ENCODE measurements around the gene SLC6A19. TPM values are rescaled to one million over a fixed set of nuclear protein-coding genes. Genes with fewer than 3 reads are reported as not detected.

SLC6A19 gene
- total RNA-seq, 2 experiments from 2014 or later = not detected

DNA sequence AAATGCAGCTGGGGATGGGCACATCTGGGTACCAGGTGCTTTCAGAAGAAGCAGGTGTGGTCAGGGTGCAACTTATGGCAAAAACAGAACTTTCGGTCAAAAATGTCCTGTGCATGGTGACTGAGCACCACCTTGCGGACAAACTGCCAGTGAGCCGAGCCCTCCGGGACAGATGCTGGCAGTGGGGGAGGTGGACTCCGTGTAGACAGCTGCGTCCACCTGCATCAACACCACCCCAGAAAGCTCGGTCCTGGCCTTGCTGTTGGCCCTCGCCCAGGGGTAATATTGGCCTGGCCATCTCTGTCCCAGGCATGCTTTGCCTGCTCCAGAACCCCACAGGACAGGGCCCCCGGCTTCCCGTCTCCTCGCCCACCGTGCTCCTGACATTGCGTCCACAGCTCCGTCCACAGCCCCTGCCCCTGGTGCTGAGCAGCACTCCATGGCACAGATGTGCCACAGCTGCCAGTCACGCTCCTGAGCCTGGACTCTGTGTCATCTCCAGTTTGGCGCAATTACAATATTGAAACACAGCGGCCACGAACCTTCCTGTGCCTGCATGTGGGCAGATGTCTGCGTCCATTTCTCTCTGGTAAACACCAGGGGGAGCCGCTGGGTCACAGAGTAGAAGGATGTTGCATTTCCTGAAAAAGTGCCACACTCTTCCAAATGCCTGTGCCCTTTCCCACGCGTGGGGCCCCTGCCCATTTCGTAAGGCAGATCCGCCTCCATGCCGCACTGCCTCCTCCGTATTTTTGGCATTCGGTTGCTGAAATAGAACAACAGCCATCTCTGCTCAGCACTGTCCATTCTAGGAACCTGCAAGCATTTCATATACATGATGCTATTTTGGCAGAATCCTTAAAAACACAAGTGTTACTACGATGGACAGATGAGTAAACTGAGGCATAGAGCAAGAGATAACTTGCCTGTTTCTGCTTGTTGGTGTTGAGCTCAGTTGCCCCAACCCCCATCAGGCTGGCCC, 33.4 kb upstream of the SLC6A19 start:
- POLR2A ChIA-PET = no interaction called here
- Mint-ChIP-seq H3K4me3 (peak overlapping the region; percentile 38), H3K27me3 (peaks cover 10% of the 10 kb centered on the region), H3K9me3 (ENCODE audit: low read depth) (no peaks in the 10 kb centered on the region), H3K36me3 (ENCODE audit: low read depth) (no peaks in the 10 kb centered on the region), H3K4me1 (peaks cover 8% of the 10 kb centered on the region), H3K27ac (no peak overlapping the region)
- peak; percentile 85 for ATAC-seq
- DNase-seq = peak; percentile 80
- CTCF ChIA-PET = interaction anchor here (0.5 to 0.6 kb wide), 4 partner anchors 19 to 815 kb away, joined by 3 to 7 read pairs (median 4); no protein-coding TSS in a partner anchor
- intact Hi-C loops (cut with DNase I, micrococcal nuclease) = loop anchor here (1.0 kb wide), 3 partner anchors 300 to 477 kb away; no protein-coding TSS in a partner anchor

DNA sequence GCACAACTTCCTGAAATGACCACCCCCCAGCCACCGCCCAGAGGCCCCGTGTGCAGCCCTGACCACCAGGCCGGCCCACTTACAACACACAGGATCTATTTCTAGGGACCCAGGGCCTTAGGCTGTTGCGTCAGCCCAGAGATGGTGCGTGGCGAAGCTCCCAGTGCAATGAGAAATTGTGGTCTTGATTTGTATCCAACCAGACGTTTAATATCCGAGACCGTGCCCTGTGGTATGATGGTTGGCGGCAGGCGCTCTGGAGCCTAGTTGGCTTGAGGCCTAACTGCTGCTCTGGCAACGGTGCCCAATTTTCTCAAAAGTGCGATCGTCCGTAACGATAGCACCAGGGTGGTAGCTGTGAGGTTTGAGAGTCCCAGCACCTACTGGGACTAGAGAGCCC, 32.6 kb upstream of the SLC6A19 start:
- POLR2A ChIA-PET = no interaction called here

DNA sequence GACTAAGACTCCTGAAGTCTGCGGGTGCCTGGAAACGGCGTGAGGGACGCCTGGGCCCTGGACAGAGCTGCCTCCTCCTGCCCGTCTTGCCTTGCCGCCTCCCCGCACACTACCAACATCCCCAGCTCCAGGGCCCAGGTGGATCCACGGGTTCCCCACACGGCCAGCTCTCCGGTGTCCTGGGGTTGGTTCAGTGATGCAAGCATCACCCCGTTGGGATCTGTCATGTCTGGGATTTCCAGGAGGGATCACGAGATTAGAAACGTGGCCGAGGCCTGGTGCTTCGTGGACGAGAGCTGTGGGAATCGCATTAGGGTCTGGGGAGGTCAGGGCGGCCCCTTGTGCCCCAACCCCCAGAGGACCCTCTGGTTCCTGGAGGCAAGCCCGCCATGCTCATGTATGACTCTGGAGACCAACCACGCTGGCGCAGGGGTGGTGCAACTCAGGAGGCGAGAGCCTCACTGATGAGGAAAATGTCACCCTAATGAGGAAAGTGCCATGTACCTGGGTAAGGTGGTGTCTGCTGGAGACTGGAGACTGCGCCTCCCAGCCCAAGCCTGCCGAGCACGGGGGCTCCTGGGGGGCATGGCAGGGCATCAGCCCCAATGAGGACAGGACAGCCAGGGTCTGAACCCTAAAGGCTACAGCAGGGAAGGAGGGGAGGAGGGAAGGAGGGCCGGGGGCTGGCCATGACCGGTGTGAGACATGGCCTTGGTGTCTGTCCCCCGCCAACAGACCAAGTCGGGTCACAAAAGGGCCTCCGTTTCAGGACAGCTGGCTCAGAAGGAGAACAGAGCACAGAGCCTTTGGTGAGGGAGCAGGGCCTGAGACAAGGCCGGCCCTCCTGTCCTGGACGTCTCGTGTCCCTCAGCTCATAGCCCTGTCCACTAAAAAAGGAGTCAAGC, 31.9 kb upstream of the SLC6A19 start:
- intact Hi-C loops (cut with DNase I, micrococcal nuclease) = loop anchor here in 1 of 2 experiments (5.0 kb wide), 1 partner anchor 178 kb away; the partner anchor contains the start of gene CLPTM1L
- peaks cover 8% of the 10 kb centered on the region for H3K4me1 Mint-ChIP-seq
- DNase-seq = no peak
- H3K4me3 Mint-ChIP-seq = no peak overlapping the region
- POLR2A ChIA-PET = no interaction called here
- no peaks in the 10 kb centered on the region for H3K36me3 Mint-ChIP-seq (ENCODE audit: low read depth)
- H3K27ac Mint-ChIP-seq = no peak overlapping the region
- peaks cover 8% of the 10 kb centered on the region for H3K27me3 Mint-ChIP-seq
- no peak for ATAC-seq
- CTCF ChIA-PET = interaction anchor here (0.7 to 2.1 kb wide), 3 partner anchors 19 to 635 kb away, joined by 3 to 8 read pairs (median 3); no protein-coding TSS in a partner anchor
- no peaks in the 10 kb centered on the region for H3K9me3 Mint-ChIP-seq (ENCODE audit: low read depth)

More for the DNA sequence above, 32.6 kb upstream of the SLC6A19 start:
- peaks cover 8% of the 10 kb centered on the region for H3K4me1 Mint-ChIP-seq
- H3K27ac Mint-ChIP-seq = no peak overlapping the region
- no peaks in the 10 kb centered on the region for H3K36me3 Mint-ChIP-seq (ENCODE audit: low read depth)
- CTCF ChIA-PET = interaction anchor here (0.7 to 2.1 kb wide), 2 partner anchors 477 to 636 kb away, joined by 3 to 8 read pairs; no protein-coding TSS in a partner anchor
- ATAC-seq = no peak
- intact Hi-C loops (cut with DNase I, micrococcal nuclease) = loop anchor here (1.0 kb wide), 3 partner anchors 300 to 477 kb away; no protein-coding TSS in a partner anchor
- no peak for DNase-seq
- peaks cover 10% of the 10 kb centered on the region for H3K27me3 Mint-ChIP-seq
- no peaks in the 10 kb centered on the region for H3K9me3 Mint-ChIP-seq (ENCODE audit: low read depth)
- H3K4me3 Mint-ChIP-seq = no peak overlapping the region

DNA sequence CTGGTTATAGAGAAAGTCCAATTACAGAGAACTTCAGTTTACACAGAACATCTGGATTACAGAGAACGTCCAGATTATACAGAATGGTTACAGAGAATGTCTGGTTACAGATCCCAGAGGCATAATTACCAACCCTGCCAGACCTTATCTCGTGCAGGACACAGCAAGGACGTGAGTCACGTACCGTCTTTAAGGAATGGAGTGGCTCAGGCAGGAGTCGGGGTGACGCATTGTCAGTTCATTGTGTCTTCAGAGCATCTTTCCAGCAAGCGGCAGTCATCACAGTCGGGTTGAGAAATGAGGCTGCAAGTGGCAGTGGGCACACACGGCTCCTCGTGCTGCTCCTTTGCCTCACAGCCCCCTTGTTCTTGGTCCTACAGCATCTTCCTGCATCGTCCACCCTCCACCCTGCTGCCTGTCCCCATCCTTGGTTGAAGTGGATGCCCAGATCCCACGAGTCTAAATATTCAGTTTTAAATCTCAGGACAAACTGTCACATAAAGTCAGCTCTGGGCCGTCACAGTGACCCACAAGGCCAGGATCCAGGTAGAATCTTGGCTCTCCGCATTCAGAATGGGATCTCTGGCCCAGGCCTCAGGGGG, 30.0 kb upstream of the SLC6A19 start:
- CTCF ChIA-PET = no interaction called here
- intact Hi-C loops (cut with DNase I, micrococcal nuclease) = loop anchor here in 1 of 2 experiments (5.0 kb wide), 1 partner anchor 176 kb away; the partner anchor contains the start of gene CLPTM1L

DNA sequence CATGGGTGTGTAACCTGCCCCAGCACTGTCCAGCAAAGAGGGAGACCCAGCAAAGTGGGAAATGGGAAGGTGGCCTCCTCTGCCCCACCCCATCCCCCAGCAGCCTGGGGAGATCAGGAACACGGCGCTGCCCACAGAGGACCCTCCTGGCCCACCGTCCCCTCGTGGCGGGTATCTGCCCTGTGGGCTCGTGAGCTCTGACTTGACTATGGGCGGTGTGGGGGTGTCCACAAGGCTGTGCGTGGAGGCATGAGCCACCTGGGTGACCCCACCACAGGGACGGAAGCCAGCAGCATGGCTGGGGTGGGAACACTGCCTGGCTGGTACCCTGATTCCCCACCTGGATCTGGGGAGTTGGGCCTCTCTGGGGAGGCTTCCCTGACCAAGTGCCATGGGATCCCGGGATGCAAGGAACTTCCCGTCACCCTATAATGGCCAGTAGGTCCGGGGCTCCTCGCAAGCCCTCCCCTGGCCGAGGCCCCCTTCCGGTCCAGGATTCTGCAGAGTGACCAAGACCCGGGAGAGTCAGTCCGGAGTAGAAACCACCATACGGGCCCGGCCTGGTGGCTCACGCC, 29.3 kb upstream of the SLC6A19 start:
- Mint-ChIP-seq H3K4me3 (no peak overlapping the region), H3K9me3 (ENCODE audit: low read depth) (no peaks in the 10 kb centered on the region), H3K27me3 (peaks cover 2% of the 10 kb centered on the region), H3K36me3 (ENCODE audit: low read depth) (no peaks in the 10 kb centered on the region), H3K27ac (no peak overlapping the region), H3K4me1 (peaks cover 8% of the 10 kb centered on the region)
- intact Hi-C loops (cut with DNase I, micrococcal nuclease) = loop anchor here in 1 of 2 experiments (5.0 kb wide), 1 partner anchor 175 kb away; the partner anchor contains the start of gene CLPTM1L
- ChIA-PET CTCF (interaction anchor here (0.7 to 1.4 kb wide), 4 partner anchors 9 to 171 kb away, joined by 3 to 6 read pairs (median 4); no protein-coding TSS in a partner anchor), POLR2A (no interaction called here)
- ATAC-seq = no peak
- DNase-seq = no peak

More for the DNA sequence above, 30.0 kb upstream of the SLC6A19 start:
- no peak for ATAC-seq
- Mint-ChIP-seq H3K4me3 (no peak overlapping the region), H3K36me3 (ENCODE audit: low read depth) (no peaks in the 10 kb centered on the region), H3K9me3 (ENCODE audit: low read depth) (no peaks in the 10 kb centered on the region), H3K27me3 (peaks cover 6% of the 10 kb centered on the region), H3K4me1 (peaks cover 8% of the 10 kb centered on the region), H3K27ac (no peak overlapping the region)
- POLR2A ChIA-PET = no interaction called here
- no peak for DNase-seq

DNA sequence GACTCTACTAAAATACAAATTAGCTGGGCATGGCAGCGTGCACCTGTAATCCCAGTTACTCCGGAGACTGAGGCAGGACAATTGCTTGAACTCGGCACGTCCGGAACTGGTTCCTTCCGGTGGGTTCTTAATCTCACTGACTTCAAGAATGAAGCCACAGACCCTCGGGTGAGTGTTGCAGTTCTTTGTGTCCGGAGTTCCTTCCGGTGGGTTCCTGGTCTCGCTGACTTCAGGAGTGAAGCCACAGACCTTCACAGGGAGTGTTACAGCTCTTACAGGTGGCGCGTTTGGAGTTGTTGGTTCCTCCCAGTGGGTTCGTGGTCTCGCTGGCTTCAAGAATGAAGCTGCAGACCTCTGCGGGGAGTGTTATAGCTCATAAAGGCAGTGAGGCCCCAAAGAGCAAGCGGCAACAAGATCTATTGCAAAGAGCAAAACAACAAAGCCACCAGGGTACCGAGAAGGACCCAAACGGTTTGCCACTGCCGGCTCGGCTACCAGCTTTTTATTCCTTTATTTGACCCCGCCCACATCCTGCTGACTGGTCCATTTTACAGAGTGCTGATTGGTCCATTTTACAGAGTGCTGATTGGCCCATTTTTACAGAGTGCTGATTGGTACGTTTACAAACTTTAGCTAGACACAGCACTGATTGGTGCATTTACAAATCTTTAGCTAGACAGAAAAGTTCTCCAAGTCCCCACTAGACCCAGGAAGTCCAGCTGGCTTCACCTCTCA, 28.6 kb upstream of the SLC6A19 start:
- Mint-ChIP-seq H3K4me3 (no peak overlapping the region), H3K27ac (no peak overlapping the region), H3K9me3 (ENCODE audit: low read depth) (no peaks in the 10 kb centered on the region), H3K36me3 (ENCODE audit: low read depth) (no peaks in the 10 kb centered on the region), H3K27me3 (peaks cover 2% of the 10 kb centered on the region), H3K4me1 (peaks cover 5% of the 10 kb centered on the region)
- DNase-seq = peak; percentile 47
- peak; percentile 21 for ATAC-seq
- ChIA-PET POLR2A (interaction anchor here (0.6 kb wide), 1 partner anchor 76 kb away, joined by 3 read pairs; no protein-coding TSS in a partner anchor), CTCF (interaction anchor here (0.6 to 1.4 kb wide), 9 partner anchors 10 to 472 kb away, joined by 3 to 6 read pairs (median 3); no protein-coding TSS in a partner anchor)
- intact Hi-C loops (cut with DNase I, micrococcal nuclease) = loop anchor here in 1 of 2 experiments (5.0 kb wide), 1 partner anchor 174 kb away; the partner anchor contains the start of gene CLPTM1L

DNA sequence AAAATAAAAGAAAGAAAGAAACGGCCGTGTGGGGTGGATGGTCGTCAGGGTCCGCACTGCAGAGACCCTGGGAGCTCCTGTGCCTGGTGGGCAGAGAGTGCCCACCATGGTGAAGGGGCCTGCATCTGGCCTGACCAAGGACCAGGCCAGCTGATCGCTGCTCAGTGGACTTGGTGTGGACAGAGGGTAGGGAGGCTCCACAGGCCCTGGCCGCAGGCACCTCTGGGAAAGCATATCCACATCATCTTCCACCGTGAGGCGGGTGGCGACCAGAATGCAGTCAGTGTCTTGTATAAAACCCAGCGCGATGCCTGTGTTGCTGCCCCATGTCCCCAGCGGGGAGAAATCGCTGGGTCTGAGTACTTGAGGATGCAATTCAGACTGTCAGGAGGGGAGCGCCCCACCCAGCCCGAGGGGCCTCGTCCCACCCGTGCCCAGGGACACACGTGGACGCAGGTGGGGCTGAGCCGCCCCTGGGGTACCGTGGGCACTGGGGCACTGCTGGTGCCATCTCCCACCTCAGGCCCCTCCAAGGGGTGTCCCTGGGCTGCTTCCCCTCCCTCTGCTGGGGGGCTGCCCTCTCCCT, 27.8 kb upstream of the SLC6A19 start:
- no peak overlapping the region for H3K27ac Mint-ChIP-seq
- intact Hi-C loops (cut with DNase I, micrococcal nuclease) = loop anchor here (1.0 to 5.0 kb wide), 3 partner anchors 174 to 251 kb away; partner anchors contain the start of gene CLPTM1L (in 1 of the 2)
- H3K4me3 Mint-ChIP-seq = no peak overlapping the region
- CTCF ChIA-PET = interaction anchor here (0.6 to 1.7 kb wide), 16 partner anchors 9 to 978 kb away, joined by 3 to 9 read pairs (median 4); no protein-coding TSS in a partner anchor
- no peak for DNase-seq
- POLR2A ChIA-PET = interaction anchor here (0.6 kb wide), 1 partner anchor 77 kb away, joined by 3 read pairs; no protein-coding TSS in a partner anchor
- H3K9me3 Mint-ChIP-seq (ENCODE audit: low read depth) = no peaks in the 10 kb centered on the region
- H3K4me1 Mint-ChIP-seq = no peaks in the 10 kb centered on the region
- no peak for ATAC-seq
- H3K27me3 Mint-ChIP-seq = no peaks in the 10 kb centered on the region
- H3K36me3 Mint-ChIP-seq (ENCODE audit: low read depth) = no peaks in the 10 kb centered on the region

DNA sequence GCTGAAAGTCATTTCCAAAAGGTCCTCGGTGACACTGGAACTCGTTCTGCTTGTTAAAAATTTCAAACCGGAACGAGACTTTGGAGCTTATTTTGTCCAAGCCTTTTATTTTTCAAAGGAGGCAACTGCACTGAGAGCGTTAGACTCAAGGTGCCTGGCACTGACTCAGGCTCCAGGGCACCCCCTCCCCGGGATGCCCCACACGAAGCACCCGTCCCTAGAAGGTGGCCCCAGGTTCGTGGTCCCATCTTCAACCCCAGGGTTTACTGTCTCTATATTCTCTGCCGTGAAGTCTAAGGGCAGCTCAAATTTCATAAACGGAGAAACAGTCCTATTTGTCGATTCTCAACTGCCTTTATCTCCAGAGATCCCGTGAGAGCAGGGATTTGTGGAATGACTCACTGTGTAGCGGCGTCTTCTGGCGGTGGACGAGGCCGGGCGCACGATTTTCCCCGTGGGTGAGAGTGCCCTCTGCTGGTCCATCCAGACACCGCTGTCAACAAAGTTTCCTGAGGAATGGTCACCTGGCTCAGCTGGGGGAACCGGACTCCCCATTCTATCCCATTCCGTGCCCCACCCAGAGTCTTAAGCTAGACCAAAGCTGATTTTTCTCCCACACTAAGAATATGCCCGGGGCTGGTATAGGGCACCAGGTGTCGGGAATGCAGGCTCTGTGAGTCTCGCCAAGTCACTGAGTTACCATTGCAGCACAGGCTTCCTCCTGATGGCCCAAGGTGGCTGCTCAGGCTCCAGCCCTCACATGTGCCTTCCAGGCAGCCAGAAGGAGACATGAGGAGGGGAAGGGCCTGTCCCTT, 27.1 kb upstream of the SLC6A19 start:
- H3K27me3 Mint-ChIP-seq = no peaks in the 10 kb centered on the region
- H3K4me1 Mint-ChIP-seq = no peaks in the 10 kb centered on the region
- DNase-seq (peak; percentile 80), ATAC-seq (peak; percentile 80)
- intact Hi-C loops (cut with DNase I, micrococcal nuclease) = loop anchor here (1.0 to 5.0 kb wide), 3 partner anchors 173 to 252 kb away; partner anchors contain the start of gene CLPTM1L (in 1 of the 2)
- CTCF ChIA-PET = interaction anchor here (0.6 to 1.7 kb wide), 12 partner anchors 9 to 979 kb away, joined by 3 to 9 read pairs (median 4); no protein-coding TSS in a partner anchor
- H3K9me3 Mint-ChIP-seq (ENCODE audit: low read depth) = no peaks in the 10 kb centered on the region
- H3K36me3 Mint-ChIP-seq (ENCODE audit: low read depth) = no peaks in the 10 kb centered on the region
- no peak overlapping the region for H3K4me3 Mint-ChIP-seq
- no peak overlapping the region for H3K27ac Mint-ChIP-seq
- POLR2A ChIA-PET = no interaction called here

DNA sequence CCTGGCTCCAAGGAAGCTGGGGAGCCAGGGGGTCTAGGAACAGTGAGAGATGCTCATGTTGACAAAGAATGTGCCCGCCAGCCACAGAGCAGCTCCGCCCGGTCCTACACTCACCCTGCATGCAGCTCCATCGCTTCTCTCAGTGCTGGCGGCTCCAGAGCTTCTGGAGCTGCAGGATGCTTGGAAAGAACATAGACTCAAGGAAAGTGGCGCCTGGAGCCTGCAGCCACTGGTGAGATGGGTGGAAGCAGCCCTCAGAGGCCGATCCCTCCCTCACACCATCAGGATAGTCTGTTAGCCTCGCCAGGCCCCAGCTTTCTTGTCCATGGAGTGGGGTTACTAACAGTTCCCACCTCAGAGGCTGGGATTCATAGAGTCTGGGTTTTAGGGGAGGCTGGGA, 26.4 kb upstream of the SLC6A19 start:
- no peaks in the 10 kb centered on the region for H3K4me1 Mint-ChIP-seq
- H3K27me3 Mint-ChIP-seq = no peaks in the 10 kb centered on the region
- H3K4me3 Mint-ChIP-seq = no peak overlapping the region
- no peak for ATAC-seq
- H3K9me3 Mint-ChIP-seq (ENCODE audit: low read depth) = no peaks in the 10 kb centered on the region
- POLR2A ChIA-PET = no interaction called here
- no peaks in the 10 kb centered on the region for H3K36me3 Mint-ChIP-seq (ENCODE audit: low read depth)
- H3K27ac Mint-ChIP-seq = no peak overlapping the region
- intact Hi-C loops (cut with DNase I, micrococcal nuclease) = loop anchor here in 1 of 2 experiments (2.0 kb wide), 1 partner anchor 252 kb away; no protein-coding TSS in a partner anchor
- DNase-seq = no peak
- CTCF ChIA-PET = interaction anchor here (0.6 to 1.7 kb wide), 7 partner anchors 8 to 563 kb away, joined by 3 to 7 read pairs (median 3); partner anchors contain the start of gene CEP72

Data from activated CD4-positive, alpha-beta T cell treated with anti-CD3 and anti-CD28 coated beads for 36 hours (primary cell).